Fibroblast of the aortic adventitia (primary cell): Measurements from ENCODE around the gene P2RX1. TPM values are rescaled to one million over a fixed set of nuclear protein-coding genes. Genes with fewer than 3 reads are reported as not detected.

Experiments
- DNase-seq: peaks from one replicate; pipeline ENCODE4 v3.0.0-alpha.2; 2010; ENCODE audit warnings: low read depth
- H3K4me3 ChIP-seq: 2 replicates; pipeline ENCODE4 v1.5.1; 2011; ENCODE audit warnings: low read depth, mild to moderate bottlenecking, control low read depth, low read length, moderate library complexity
- CTCF ChIP-seq: IDR thresholded peaks from 2 replicates; pipeline ENCODE4 v1.5.1; 2011; ENCODE audit warnings: mild to moderate bottlenecking, low read length, control low read depth, inconsistent platforms; ENCODE audit not compliant: insufficient read depth
- total RNA-seq: library from RNA; depleted of rRNA; stranded (reverse); fragments of >200 nt; gene quantifications from 2 replicates; pipeline ENCODE4 v1.2.3, GENCODE V29; 2012; ENCODE audit warnings: low replicate concordance

Gene P2RX1
- total RNA-seq, 1 donor: not detected

GRCh38 chr17:3935140-3935542 is 18.9 kb upstream of the P2RX1 start:
- no peak overlapping the region for H3K4me3 ChIP-seq
- DNase-seq: peak; percentile 42
- TF ChIP-seq CTCF: peak; percentile 49

- no peak for DNase-seq
- no peak overlapping the region for H3K4me3 ChIP-seq
- no peak for TF ChIP-seq CTCF
Observed at GRCh38 chr17:3929764-3930163, 13.5 kb upstream of the P2RX1 start.

GRCh38 chr17:3929181-3929580 is 12.9 kb upstream of the P2RX1 start:
- no peak for TF ChIP-seq CTCF
- DNase-seq: no peak
- H3K4me3 ChIP-seq: no peak overlapping the region

- no peak for DNase-seq
- H3K4me3 ChIP-seq: no peak overlapping the region
- no peak for TF ChIP-seq CTCF
Observed at GRCh38 chr17:3928406-3928805, 12.1 kb upstream of the P2RX1 start.

GRCh38 chr17:3927628-3928340 is 11.5 kb upstream of the P2RX1 start:
- no peak for TF ChIP-seq CTCF
- DNase-seq: no peak

GRCh38 chr17:3926860-3927627 is 10.8 kb upstream of the P2RX1 start:
- no peak overlapping the region for H3K4me3 ChIP-seq
- no peak for TF ChIP-seq CTCF
- no peak for DNase-seq

More at GRCh38 chr17:3927628-3928340, 11.5 kb upstream of the P2RX1 start:
- H3K4me3 ChIP-seq: no peak overlapping the region
